ENCODE measurements around the gene ATP9A. TPM values are rescaled to one million over a fixed set of nuclear protein-coding genes. Genes with fewer than 3 reads are reported as not detected.
A peak's percentile ranks its signal among the peaks of the same experiment; 100 is the strongest.

ATP9A gene
- total RNA-seq, 1 experiment from 2014 or later, result 16.8 TPM

- peak overlapping the region; percentile 6 for H2AFZ ChIP-seq (ENCODE audit: low read depth, low read length, poor library complexity, severe bottlenecking)
- peaks cover 60 to 79% of the 10 kb centered on the region in 2 experiments for H3K4me1 ChIP-seq (ENCODE audit: control insufficient read depth in 1 of 2, insufficient read depth in 2 of 2, low read length in 2 of 2)
- H3K4me2 ChIP-seq (ENCODE audit: low read length), result peak overlapping the region; percentile 81
- H3K27ac ChIP-seq (ENCODE audit: low read depth, low read length), result peak overlapping the region; percentile 87
- ChIA-PET RAD21 (ENCODE audit: low non-redundant PET in 1 of 2, low total read pairs in 2 of 2, uncharacterized antibody in 2 of 2, unreplicated experiment in 2 of 2) (interaction anchor here in 1 of 2 experiments (0.7 to 1.0 kb wide), 2 partner anchors 14 to 269 kb away, joined by 3 to 4 read pairs; no protein-coding TSS in a partner anchor), POLR2A (interaction anchor here (0.8 to 1.8 kb wide), 3 partner anchors 12 to 15 kb away, joined by 3 to 5 read pairs (median 4); no protein-coding TSS in a partner anchor), CTCF (interaction anchor here (1.1 kb wide), 1 partner anchor 12 kb away, joined by 5 read pairs; no protein-coding TSS in a partner anchor)
- H3K9me3 ChIP-seq (ENCODE audit: control insufficient read depth in 1 of 2, insufficient read depth in 1 of 2, low read depth in 1 of 2, low read length in 2 of 2), result no peaks in the 10 kb centered on the region
- ATAC-seq (peak; percentile 32), DNase-seq (ENCODE audit: low read depth, low spot score) (no peak)
- peaks cover 16% of the 10 kb centered on the region for H3K79me2 ChIP-seq (ENCODE audit: insufficient read depth, low read length)
- BruUV-seq (replicated peaks), result no TSS peak
- H3K36me3 ChIP-seq (ENCODE audit: control insufficient read depth in 1 of 2, insufficient read depth in 2 of 2, low read length in 2 of 2), result no peaks in the 10 kb centered on the region
- peak overlapping the region; percentile 71 for H3K9ac ChIP-seq (ENCODE audit: low read length)
- peak overlapping the region; percentile 23 to 38; a peak in 3 of 4 replicates for H3K4me3 ChIP-seq (replicated peaks in 1 of 2; ENCODE audit: low read depth in 1 of 2, low read length in 2 of 2)
- intact Hi-C loops (cut with micrococcal nuclease), result no loop called here
- H4K20me1 ChIP-seq (ENCODE audit: insufficient read depth), result no peaks in the 10 kb centered on the region
- no peaks in the 10 kb centered on the region for H3K27me3 ChIP-seq (ENCODE audit: insufficient read depth, low read length)
- H3K9me2 ChIP-seq (ENCODE audit: insufficient read depth), result no peaks in the 10 kb centered on the region
- peak; percentile 63; the same call in 1 of the 2 replicates for TF ChIP-seq SIN3A (IDR thresholded peaks at IDR 0.05; ENCODE audit: low read depth)
- TF ChIP-seq EGR1 (IDR thresholded peaks at IDR 0.05; ENCODE audit: low read depth), result peak; percentile 54
- TF ChIP-seq ZFX (IDR thresholded peaks at IDR 0.05), result peak; percentile 17; the same call in 1 of the 2 replicates
- TF ChIP-seq CEBPB (IDR thresholded peaks at IDR 0.05; ENCODE audit: low read depth), result peak; percentile 65; the same call in 1 of the 2 replicates
- TF ChIP-seq CTCF (IDR thresholded peaks at IDR 0.05 in 2 of 3, conservative IDR thresholded peaks at IDR 0.05 in 1 of 3; ENCODE audit: borderline replicate concordance in 1 of 3, insufficient read depth in 1 of 3, low read depth in 2 of 3, low read length in 2 of 3), result no peak
- TF ChIP-seq SP1 (IDR thresholded peaks at IDR 0.05; ENCODE audit: low read depth), result peak; percentile 87
- no peak for TF ChIP-seq POLR2A (IDR thresholded peaks at IDR 0.05; ENCODE audit: borderline replicate concordance, extremely low read depth, insufficient read depth, insufficient read length)
- TF ChIP-seq CBX3 (IDR thresholded peaks at IDR 0.05; ENCODE audit: low read depth), result peak; percentile 1; the same call in 1 of the 2 replicates
- no peak for TF ChIP-seq ZNF274 (IDR thresholded peaks at IDR 0.05; ENCODE audit: low read depth, low read length)
- peak; percentile 84 for TF ChIP-seq JUND (IDR thresholded peaks at IDR 0.05)
- TF ChIP-seq EZH2phosphoT487 (IDR thresholded peaks at IDR 0.05; ENCODE audit: borderline replicate concordance), result no peak
- peak; percentile 91 for TF ChIP-seq FOSL1 (IDR thresholded peaks at IDR 0.05; ENCODE audit: low read depth)
- TF ChIP-seq TCF7L2 (IDR thresholded peaks at IDR 0.05; ENCODE audit: borderline replicate concordance, extremely low read depth, insufficient read depth, insufficient read length), result no peak
- TF ChIP-seq EZH2 (IDR thresholded peaks at IDR 0.05), result no peak
- no peak for TF ChIP-seq ZBTB33 (IDR thresholded peaks at IDR 0.05; ENCODE audit: extremely low read depth, insufficient replicate concordance, low read length)
- no peak for TF ChIP-seq ELF1 (IDR thresholded peaks at IDR 0.05; ENCODE audit: borderline replicate concordance, low read depth)
- TF ChIP-seq REST (IDR thresholded peaks at IDR 0.05; ENCODE audit: low read depth), result no peak
- TF ChIP-seq SRF (IDR thresholded peaks at IDR 0.05; ENCODE audit: low read depth), result 0 out of 2 replicates have a peak, but pooled peaks have one; percentile 41
- no peak for TF ChIP-seq YY1 (IDR thresholded peaks at IDR 0.05; ENCODE audit: extremely low read depth, insufficient replicate concordance, low read depth, low read length)
- TF ChIP-seq RAD21 (IDR thresholded peaks at IDR 0.05; ENCODE audit: low read depth), result no peak
These were observed 15.7 kb downstream of the ATP9A start for GRCh38 chr20:51752343-51752951.

All from HCT116 (cell line).